ENCODE results near the gene IP6K1. TPM values are rescaled to one million over a fixed set of nuclear protein-coding genes. Genes with fewer than 3 reads are reported as not detected.
"Not testable (repeated sequence)": the region's sequence is repeated elsewhere in the genome, so short reads cannot be mapped to it uniquely, and the experiment has no call there.

IP6K1 gene
- total RNA-seq = 10 to 100 TPM; 38.7 to 54.9 TPM
- 10 to 100 TPM; 16.1 to 26.3 TPM for polyA plus RNA-seq
- long read RNA-seq, donor 1, full-length matches to known transcripts = 17 of 17 reads
- long read RNA-seq, donor 1, partial matches to known transcripts = 0 of 17 reads
- long read RNA-seq, donor 1, other reads (novel, unspliced or antisense) = 0 of 17 reads
- long read RNA-seq, donor 2, full-length matches to known transcripts = 4 of 4 reads
- long read RNA-seq, donor 2, partial matches to known transcripts = 0 of 4 reads
- long read RNA-seq, donor 2, other reads (novel, unspliced or antisense) = 0 of 4 reads
- long read RNA-seq, donor 3, full-length matches to known transcripts = 5 of 5 reads
- long read RNA-seq, donor 3, partial matches to known transcripts = 0 of 5 reads
- long read RNA-seq, donor 3, other reads (novel, unspliced or antisense) = 0 of 5 reads
- long read RNA-seq, donor 4, full-length matches to known transcripts = 2 of 2 reads
- long read RNA-seq, donor 4, partial matches to known transcripts = 0 of 2 reads
- long read RNA-seq, donor 4, other reads (novel, unspliced or antisense) = 0 of 2 reads
- long read RNA-seq, donor 5, full-length matches to known transcripts = 18 of 18 reads
- long read RNA-seq, donor 5, partial matches to known transcripts = 0 of 18 reads
- long read RNA-seq, donor 5, other reads (novel, unspliced or antisense) = 0 of 18 reads

- peaks cover 0 to 5% (median 3%) of the 10 kb centered on the region in 4 donors for H3K36me3 ChIP-seq (ENCODE audit: control insufficient read depth in 4 of 4, insufficient read depth in 4 of 4, low read length in 4 of 4)
- peak within 1 kb of the TSS; percentile 89 to 98 for H3K27ac ChIP-seq (ENCODE audit: low read depth in 1 of 2, low read length in 1 of 2)
- ATAC-seq (ENCODE audit: insufficient read depth, low FRiP score) = peak; percentile 99
- H3K9me3 ChIP-seq (ENCODE audit: control insufficient read depth in 4 of 4, insufficient read depth in 3 of 4, low read length in 3 of 4) = no peaks in the 10 kb centered on the region
- peak within 1 kb of the TSS; percentile 76 for H3K4me3 ChIP-seq
- H3K9ac ChIP-seq (ENCODE audit: insufficient read depth in 1 of 2, low read length in 2 of 2) = peak within 1 kb of the TSS; percentile 83 to 91
- H3K4me1 ChIP-seq (ENCODE audit: control insufficient read depth in 5 of 5, insufficient read depth in 5 of 5, low read length in 5 of 5) = peaks cover 4 to 15% (median 8%) of the 10 kb centered on the region in 5 donors
- TF ChIP-seq CTCF (IDR thresholded peaks at IDR 0.05; ENCODE audit: control extremely low read depth, extremely low read depth) = no peak
- peak; percentile 100 for DNase-seq
- H3K27me3 ChIP-seq (ENCODE audit: control insufficient read depth in 3 of 3, insufficient read depth in 3 of 3, low read length in 2 of 3) = no peaks in the 10 kb centered on the region
- 2 to 4% methylated on average over 55 of the region's 55 CpGs for WGBS, 2 donors
These were observed at the start of gene IP6K1 for GRCh38 chr3:49786357-49787181. Gene IP6K1 (minus strand): TSS chr3:49786542. CDS start chr3:49748040, 38,502 bp downstream.

GRCh38 chr3:49831341-49831740 lies 45.0 kb upstream of the IP6K1 start:
- ATAC-seq (ENCODE audit: insufficient read depth, low FRiP score) = no peak
- 46 to 73% methylated on average over 3 of the region's 3 CpGs for WGBS, 2 donors

GRCh38 chr3:49826016-49826415 lies 39.7 kb upstream of the IP6K1 start:
- H3K4me3 ChIP-seq = no peak overlapping the region
- H3K4me1 ChIP-seq (ENCODE audit: control insufficient read depth in 5 of 5, insufficient read depth in 5 of 5, low read length in 5 of 5) = peaks cover 0 to 7% (median 0%) of the 10 kb centered on the region in 5 donors
- TF ChIP-seq CTCF (IDR thresholded peaks at IDR 0.05; ENCODE audit: control extremely low read depth, extremely low read depth) = no peak
- 80 to 90% methylated on average over 6 of the region's 6 CpGs for WGBS, 2 donors
- H3K9ac ChIP-seq (ENCODE audit: insufficient read depth in 1 of 2, low read length in 2 of 2) = no peak overlapping the region
- DNase-seq (no peak), ATAC-seq (ENCODE audit: insufficient read depth, low FRiP score) (no peak)
- H3K9me3 ChIP-seq (ENCODE audit: control insufficient read depth in 4 of 4, insufficient read depth in 3 of 4, low read length in 3 of 4) = no peaks in the 10 kb centered on the region
- no peak overlapping the region for H3K27ac ChIP-seq (ENCODE audit: low read depth in 1 of 2, low read length in 1 of 2)
- H3K27me3 ChIP-seq (ENCODE audit: control insufficient read depth in 3 of 3, insufficient read depth in 3 of 3, low read length in 2 of 3) = no peaks in the 10 kb centered on the region
- peaks cover 0 to 4% (median 1%) of the 10 kb centered on the region in 4 donors for H3K36me3 ChIP-seq (ENCODE audit: control insufficient read depth in 4 of 4, insufficient read depth in 4 of 4, low read length in 4 of 4)

More at GRCh38 chr3:49831341-49831740, 45.0 kb upstream of the IP6K1 start:
- no peak overlapping the region for H3K4me3 ChIP-seq
- H3K9me3 ChIP-seq (ENCODE audit: control insufficient read depth in 4 of 4, insufficient read depth in 3 of 4, low read length in 3 of 4) = no peaks in the 10 kb centered on the region
- TF ChIP-seq CTCF (IDR thresholded peaks at IDR 0.05; ENCODE audit: control extremely low read depth, extremely low read depth) = no peak
- no peak overlapping the region for H3K9ac ChIP-seq (ENCODE audit: insufficient read depth in 1 of 2, low read length in 2 of 2)
- peaks cover 0 to 6% (median 3%) of the 10 kb centered on the region in 4 donors for H3K36me3 ChIP-seq (ENCODE audit: control insufficient read depth in 4 of 4, insufficient read depth in 4 of 4, low read length in 4 of 4)
- no peaks in the 10 kb centered on the region for H3K4me1 ChIP-seq (ENCODE audit: control insufficient read depth in 5 of 5, insufficient read depth in 5 of 5, low read length in 5 of 5)
- H3K27ac ChIP-seq (ENCODE audit: low read depth in 1 of 2, low read length in 1 of 2) = no peak overlapping the region
- no peaks in the 10 kb centered on the region for H3K27me3 ChIP-seq (ENCODE audit: control insufficient read depth in 3 of 3, insufficient read depth in 3 of 3, low read length in 2 of 3)
- no peak for DNase-seq

- not testable (repeated sequence) for H3K9ac ChIP-seq (ENCODE audit: insufficient read depth in 1 of 2, low read length in 2 of 2); H3K4me3 ChIP-seq; H3K27ac ChIP-seq (ENCODE audit: low read depth in 1 of 2, low read length in 1 of 2); DNase-seq; H3K9me3 ChIP-seq (ENCODE audit: control insufficient read depth in 4 of 4, insufficient read depth in 3 of 4, low read length in 3 of 4); H3K27me3 ChIP-seq (ENCODE audit: control insufficient read depth in 3 of 3, insufficient read depth in 3 of 3, low read length in 2 of 3); H3K36me3 ChIP-seq (ENCODE audit: control insufficient read depth in 4 of 4, insufficient read depth in 4 of 4, low read length in 4 of 4); ATAC-seq (ENCODE audit: insufficient read depth, low FRiP score); H3K4me1 ChIP-seq (ENCODE audit: control insufficient read depth in 5 of 5, insufficient read depth in 5 of 5, low read length in 5 of 5)
- WGBS, 2 donors = 80 to 92% methylated on average over 3 of the region's 3 CpGs
These were observed 36.8 kb upstream of the IP6K1 start for GRCh38 chr3:49823131-49823530.
